ENCODE measurements around the gene TIMM22. TPM values are rescaled to one million over a fixed set of nuclear protein-coding genes. Genes with fewer than 3 reads are reported as not detected.

Gene TIMM22
- total RNA-seq, 2 experiments from 2014 or later: 8.0 to 9.6 TPM

DNA sequence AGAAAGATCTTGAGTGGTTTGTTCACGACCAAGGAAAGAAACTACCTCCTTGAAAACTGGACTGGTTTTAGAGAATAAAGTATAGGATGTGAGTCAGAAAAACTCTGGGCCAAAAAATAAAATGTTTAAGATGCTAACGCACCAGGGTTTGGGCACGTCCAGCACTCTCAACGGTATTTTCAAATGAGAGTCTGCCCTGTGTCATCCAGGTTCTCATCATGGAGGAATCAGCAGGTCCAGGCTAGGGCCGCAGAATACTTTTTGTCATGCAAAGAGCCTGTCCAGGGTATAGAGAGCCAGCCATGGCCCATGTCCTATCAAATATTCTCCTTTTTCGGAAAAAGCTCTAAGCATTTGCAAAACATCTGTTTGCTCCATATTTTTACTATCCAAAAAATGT is 19.8 kb upstream of the TIMM22 start:
- POLR2A ChIA-PET: interaction anchor here (1.0 kb wide), 1 partner anchor 244 kb away, joined by 4 read pairs; no protein-coding TSS in a partner anchor
- H3K27me3 Mint-ChIP-seq: peaks cover 33% of the 10 kb centered on the region

GRCh38 chr17:978103-979093 is 18.5 kb upstream of the TIMM22 start:
- H3K4me3 Mint-ChIP-seq: peak overlapping the region; percentile 51
- intact Hi-C loops (cut with micrococcal nuclease): no loop called here
- ChIA-PET CTCF (interaction anchor here (2.8 to 3.5 kb wide), 3 partner anchors 18 to 182 kb away, joined by 11 to 52 read pairs (median 45); partner anchors contain the start of gene TIMM22), POLR2A (interaction anchor here (2.6 kb wide), 1 partner anchor 197 kb away, joined by 8 read pairs; the partner anchor contains the start of genes GLOD4 and MRM3)
- H3K27ac Mint-ChIP-seq: no peak overlapping the region
- H3K4me1 Mint-ChIP-seq (ENCODE audit: low read depth): peaks cover 11% of the 10 kb centered on the region
- no peak for DNase-seq
- no peaks in the 10 kb centered on the region for H3K36me3 Mint-ChIP-seq
- no peaks in the 10 kb centered on the region for H3K9me3 Mint-ChIP-seq
- H3K27me3 Mint-ChIP-seq: peaks cover 29% of the 10 kb centered on the region

More for the DNA sequence above, 19.8 kb upstream of the TIMM22 start:
- Mint-ChIP-seq H3K9me3 (no peaks in the 10 kb centered on the region), H3K4me3 (no peak overlapping the region), H3K4me1 (ENCODE audit: low read depth) (peaks cover 11% of the 10 kb centered on the region), H3K27ac (no peak overlapping the region), H3K36me3 (no peaks in the 10 kb centered on the region)
- no peak for DNase-seq
- CTCF ChIA-PET: interaction anchor here (3.5 kb wide), 1 partner anchor 98 kb away, joined by 11 read pairs; no protein-coding TSS in a partner anchor
- intact Hi-C loops (cut with micrococcal nuclease): no loop called here

GRCh38 chr17:979212-979538 is 17.8 kb upstream of the TIMM22 start:
- ChIA-PET CTCF (interaction anchor here (0.6 to 2.9 kb wide), 7 partner anchors 17 to 567 kb away, joined by 3 to 52 read pairs (median 18); partner anchors contain the start of genes GLOD4, MRM3 and TIMM22), POLR2A (interaction anchor here (2.6 kb wide), 1 partner anchor 198 kb away, joined by 8 read pairs; the partner anchor contains the start of genes GLOD4 and MRM3)
- no peaks in the 10 kb centered on the region for H3K36me3 Mint-ChIP-seq
- no peak for DNase-seq
- H3K9me3 Mint-ChIP-seq: no peaks in the 10 kb centered on the region
- peaks cover 11% of the 10 kb centered on the region for H3K4me1 Mint-ChIP-seq (ENCODE audit: low read depth)
- H3K27me3 Mint-ChIP-seq: peaks cover 28% of the 10 kb centered on the region
- no peak overlapping the region for H3K4me3 Mint-ChIP-seq
- intact Hi-C loops (cut with micrococcal nuclease): no loop called here
- no peak overlapping the region for H3K27ac Mint-ChIP-seq

GRCh38 chr17:979539-980405 is 17.2 kb upstream of the TIMM22 start, which contains the start of gene NXN:
NXN (minus strand) TSS chr17:979776.
- peak; percentile 90 for DNase-seq
- ChIA-PET POLR2A (interaction anchor here (2.6 kb wide), 1 partner anchor 198 kb away, joined by 8 read pairs; the partner anchor contains the start of genes GLOD4 and MRM3), CTCF (interaction anchor here (0.6 to 2.9 kb wide), 23 partner anchors 10 to 567 kb away, joined by 3 to 52 read pairs (median 4); partner anchors contain the start of genes GLOD4, MRM3, TIMM22 and VPS53)
- H3K9me3 Mint-ChIP-seq: no peaks in the 10 kb centered on the region
- H3K36me3 Mint-ChIP-seq: no peaks in the 10 kb centered on the region
- H3K4me1 Mint-ChIP-seq (ENCODE audit: low read depth): peaks cover 11% of the 10 kb centered on the region
- H3K27ac Mint-ChIP-seq: no peak within 1 kb of the TSS
- peak within 1 kb of the TSS; percentile 63 for H3K4me3 Mint-ChIP-seq
- peaks cover 26% of the 10 kb centered on the region for H3K27me3 Mint-ChIP-seq
- intact Hi-C loops (cut with micrococcal nuclease): loop anchor here (5.0 kb wide), 2 partner anchors 197 to 567 kb away; partner anchors contain the start of genes GLOD4 and MRM3

GRCh38 chr17:980406-981291 is 16.3 kb upstream of the TIMM22 start:
- H3K36me3 Mint-ChIP-seq: no peaks in the 10 kb centered on the region
- H3K27ac Mint-ChIP-seq: no peak overlapping the region
- ChIA-PET POLR2A (interaction anchor here (0.7 to 2.6 kb wide), 2 partner anchors 17 to 199 kb away, joined by 3 to 8 read pairs; partner anchors contain the start of genes GLOD4 and MRM3), CTCF (interaction anchor here (0.7 to 2.9 kb wide), 53 partner anchors 8 to 836 kb away, joined by 3 to 52 read pairs (median 4); partner anchors contain the start of genes GLOD4, MRM3, TIMM22 and VPS53)
- H3K4me1 Mint-ChIP-seq (ENCODE audit: low read depth): peaks cover 11% of the 10 kb centered on the region
- peaks cover 23% of the 10 kb centered on the region for H3K27me3 Mint-ChIP-seq
- no peaks in the 10 kb centered on the region for H3K9me3 Mint-ChIP-seq
- intact Hi-C loops (cut with micrococcal nuclease): loop anchor here (1.0 to 5.0 kb wide), 4 partner anchors 16 to 568 kb away; partner anchors contain the start of genes GLOD4 and MRM3
- H3K4me3 Mint-ChIP-seq: peak overlapping the region; percentile 63
- DNase-seq: peak; percentile 86

GRCh38 chr17:981292-981658 is 15.7 kb upstream of the TIMM22 start:
- CTCF ChIA-PET: interaction anchor here (0.7 to 2.9 kb wide), 47 partner anchors 8 to 836 kb away, joined by 3 to 52 read pairs (median 4); partner anchors contain the start of genes GLOD4, MRM3, TIMM22 and VPS53
- H3K4me3 Mint-ChIP-seq: peak overlapping the region; percentile 57
- intact Hi-C loops (cut with micrococcal nuclease): loop anchor here (1.0 to 5.0 kb wide), 4 partner anchors 15 to 569 kb away; partner anchors contain the start of genes GLOD4 and MRM3
- peaks cover 19% of the 10 kb centered on the region for H3K27me3 Mint-ChIP-seq
- peaks cover 11% of the 10 kb centered on the region for H3K4me1 Mint-ChIP-seq (ENCODE audit: low read depth)
- POLR2A ChIA-PET: interaction anchor here (0.7 to 2.6 kb wide), 2 partner anchors 16 to 200 kb away, joined by 3 to 8 read pairs; partner anchors contain the start of genes GLOD4 and MRM3
- no peaks in the 10 kb centered on the region for H3K36me3 Mint-ChIP-seq
- DNase-seq: no peak
- H3K27ac Mint-ChIP-seq: no peak overlapping the region
- H3K9me3 Mint-ChIP-seq: no peaks in the 10 kb centered on the region

DNA sequence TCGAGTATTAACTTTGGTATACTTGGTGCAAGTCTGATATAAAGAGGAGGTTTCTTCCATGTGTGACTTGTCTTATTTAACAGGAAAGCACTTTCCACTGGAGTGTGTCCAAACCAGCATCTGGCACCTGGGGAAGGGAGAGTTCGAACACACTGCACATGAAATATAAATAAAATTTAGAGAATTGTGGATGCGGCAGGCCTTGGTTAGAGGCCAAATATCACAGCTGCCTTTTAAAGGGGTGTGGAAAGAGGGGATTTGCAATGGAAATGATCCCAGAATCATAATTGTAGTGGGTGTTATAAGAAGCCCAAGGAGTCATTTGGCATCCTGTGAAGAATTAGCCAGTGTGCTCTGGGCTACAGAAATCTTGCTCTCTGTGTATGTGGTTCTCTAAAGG is 13.0 kb upstream of the TIMM22 start:
- CTCF ChIA-PET: no interaction called here
- H3K4me3 Mint-ChIP-seq: no peak overlapping the region
- no peak for DNase-seq
- H3K9me3 Mint-ChIP-seq: no peaks in the 10 kb centered on the region
- H3K27me3 Mint-ChIP-seq: no peaks in the 10 kb centered on the region
- intact Hi-C loops (cut with micrococcal nuclease): loop anchor here (5.0 kb wide), 2 partner anchors 202 to 572 kb away; partner anchors contain the start of genes GLOD4 and MRM3
- no peaks in the 10 kb centered on the region for H3K36me3 Mint-ChIP-seq
- H3K4me1 Mint-ChIP-seq (ENCODE audit: low read depth): peaks cover 6% of the 10 kb centered on the region
- POLR2A ChIA-PET: no interaction called here
- no peak overlapping the region for H3K27ac Mint-ChIP-seq

DNA sequence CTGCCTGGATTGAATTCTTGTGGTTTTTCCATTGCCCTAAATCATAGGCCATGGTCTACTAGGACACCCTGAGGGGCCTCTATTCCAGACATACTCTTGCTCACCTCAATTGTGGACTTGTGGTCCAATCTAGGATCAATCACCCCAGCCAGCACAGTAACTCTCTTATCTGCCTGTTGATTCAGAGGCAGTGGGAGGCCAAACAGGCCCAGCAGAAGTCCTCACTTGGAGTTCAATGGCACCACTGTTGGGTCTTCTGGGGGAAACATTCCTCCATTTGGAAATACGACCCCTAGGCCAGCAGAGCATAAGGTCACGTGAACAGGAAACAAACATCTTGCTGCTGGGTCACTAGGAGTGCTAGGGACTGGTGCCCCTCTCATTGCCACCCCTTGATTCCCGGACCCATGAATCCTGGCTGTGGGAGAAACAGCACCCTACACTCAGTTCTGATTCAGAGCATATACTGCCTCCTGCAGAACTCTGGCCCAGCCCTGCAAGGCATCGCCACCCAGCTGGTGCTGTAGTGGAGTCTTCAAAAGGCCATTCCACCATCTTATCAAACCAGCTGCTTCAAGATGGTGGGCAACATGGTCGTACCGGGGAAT is 10.5 kb upstream of the TIMM22 start:
- no peaks in the 10 kb centered on the region for H3K27me3 Mint-ChIP-seq
- H3K27ac Mint-ChIP-seq: no peak overlapping the region
- ChIA-PET CTCF (interaction anchor here (2.0 kb wide), 1 partner anchor 10 kb away, joined by 9 read pairs; the partner anchor contains the start of gene TIMM22), POLR2A (no interaction called here)
- H3K9me3 Mint-ChIP-seq: no peaks in the 10 kb centered on the region
- no peak for DNase-seq
- intact Hi-C loops (cut with micrococcal nuclease): no loop called here
- no peaks in the 10 kb centered on the region for H3K4me1 Mint-ChIP-seq (ENCODE audit: low read depth)
- no peak overlapping the region for H3K4me3 Mint-ChIP-seq
- no peaks in the 10 kb centered on the region for H3K36me3 Mint-ChIP-seq

GRCh38 chr17:987931-988330 is 9.0 kb upstream of the TIMM22 start:
- no peak overlapping the region for H3K4me3 Mint-ChIP-seq
- intact Hi-C loops (cut with micrococcal nuclease): no loop called here
- DNase-seq: no peak
- H3K27ac Mint-ChIP-seq: no peak overlapping the region
- ChIA-PET POLR2A (no interaction called here), CTCF (interaction anchor here (1.2 kb wide), 1 partner anchor 9 kb away, joined by 7 read pairs; the partner anchor contains the start of gene TIMM22)
- H3K9me3 Mint-ChIP-seq: peaks cover 7% of the 10 kb centered on the region
- H3K27me3 Mint-ChIP-seq: no peaks in the 10 kb centered on the region
- no peaks in the 10 kb centered on the region for H3K4me1 Mint-ChIP-seq (ENCODE audit: low read depth)
- no peaks in the 10 kb centered on the region for H3K36me3 Mint-ChIP-seq

- Mint-ChIP-seq H3K27me3 (no peaks in the 10 kb centered on the region), H3K4me1 (ENCODE audit: low read depth) (no peaks in the 10 kb centered on the region), H3K4me3 (no peak overlapping the region), H3K9me3 (peaks cover 12% of the 10 kb centered on the region), H3K36me3 (no peaks in the 10 kb centered on the region), H3K27ac (no peak overlapping the region)
- CTCF ChIA-PET: interaction anchor here (1.2 kb wide), 1 partner anchor 8 kb away, joined by 7 read pairs; the partner anchor contains the start of gene TIMM22
- POLR2A ChIA-PET: no interaction called here
- intact Hi-C loops (cut with micrococcal nuclease): no loop called here
- DNase-seq: no peak
These were observed 8.4 kb upstream of the TIMM22 start for GRCh38 chr17:988561-988960.
